ENCODE data around the gene NAA40. TPM values are rescaled to one million over a fixed set of nuclear protein-coding genes. Genes with fewer than 3 reads are reported as not detected.

The NAA40 gene
- total RNA-seq, 1 experiment from 2014 or later = 15.1 TPM

- in situ Hi-C loops (cut with HindIII; ENCODE audit: low pct_unique_long_range_greater_than_20kb, low sequenced_read_pairs) = no loop called here
- no peak for DNase-seq (ENCODE audit: low read depth)
These were observed 61.4 kb downstream of the NAA40 start for GRCh38 chr11:64000026-64000739.

- DNase-seq (ENCODE audit: low read depth) = no peak
These were observed 62.1 kb downstream of the NAA40 start for GRCh38 chr11:64000740-64001483.

DNA sequence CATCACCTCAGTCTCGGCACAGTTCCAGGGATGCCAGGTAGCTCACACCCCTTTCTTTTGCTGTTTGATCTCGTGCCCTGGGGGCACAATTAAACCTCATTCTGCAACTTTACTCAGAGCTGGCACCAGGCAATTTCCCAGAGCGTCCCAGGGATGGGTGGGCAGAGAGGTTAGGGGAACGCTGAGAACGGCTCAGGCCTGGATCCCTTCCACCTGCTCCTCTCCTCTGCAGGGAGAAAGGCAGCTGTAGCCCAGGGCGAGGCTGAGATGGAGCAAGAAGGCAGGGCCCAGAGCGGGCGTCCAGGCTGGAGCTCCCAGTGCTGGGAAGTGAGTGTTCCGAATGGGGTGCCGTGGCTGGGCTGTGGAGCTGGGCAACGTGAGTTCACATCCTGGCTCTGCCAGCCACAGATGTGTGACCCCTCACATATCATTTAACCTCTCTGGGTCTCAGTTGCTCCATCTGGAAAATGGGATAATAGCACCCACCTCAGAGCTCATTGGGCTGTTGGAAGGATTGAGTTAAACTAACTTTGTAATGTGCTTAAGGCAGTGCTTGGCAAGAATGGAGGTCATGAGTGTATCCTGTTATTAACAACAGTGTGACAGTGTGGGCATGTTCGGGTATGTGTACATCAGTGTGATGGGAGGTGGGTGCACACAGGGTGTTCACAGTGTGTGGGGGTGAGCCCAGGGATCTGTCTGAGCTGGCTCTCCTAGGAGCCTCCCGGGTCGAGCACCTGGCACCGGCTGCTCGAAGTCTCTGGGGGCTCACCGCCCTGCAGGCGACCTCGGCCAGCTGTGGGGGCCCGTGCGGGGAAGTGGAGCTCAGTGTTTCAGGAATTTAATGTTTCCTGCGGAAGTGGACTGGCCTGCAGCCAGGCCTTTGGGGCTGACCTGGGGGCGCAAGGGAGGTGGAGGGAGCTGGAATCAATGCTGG, 63.0 kb downstream of the NAA40 start:
- in situ Hi-C loops (cut with HindIII; ENCODE audit: low pct_unique_long_range_greater_than_20kb, low sequenced_read_pairs) = no loop called here
- DNase-seq (ENCODE audit: low read depth) = no peak

More at GRCh38 chr11:64000740-64001483, 62.1 kb downstream of the NAA40 start:
- in situ Hi-C loops (cut with HindIII; ENCODE audit: low pct_unique_long_range_greater_than_20kb, low sequenced_read_pairs) = no loop called here

DNA sequence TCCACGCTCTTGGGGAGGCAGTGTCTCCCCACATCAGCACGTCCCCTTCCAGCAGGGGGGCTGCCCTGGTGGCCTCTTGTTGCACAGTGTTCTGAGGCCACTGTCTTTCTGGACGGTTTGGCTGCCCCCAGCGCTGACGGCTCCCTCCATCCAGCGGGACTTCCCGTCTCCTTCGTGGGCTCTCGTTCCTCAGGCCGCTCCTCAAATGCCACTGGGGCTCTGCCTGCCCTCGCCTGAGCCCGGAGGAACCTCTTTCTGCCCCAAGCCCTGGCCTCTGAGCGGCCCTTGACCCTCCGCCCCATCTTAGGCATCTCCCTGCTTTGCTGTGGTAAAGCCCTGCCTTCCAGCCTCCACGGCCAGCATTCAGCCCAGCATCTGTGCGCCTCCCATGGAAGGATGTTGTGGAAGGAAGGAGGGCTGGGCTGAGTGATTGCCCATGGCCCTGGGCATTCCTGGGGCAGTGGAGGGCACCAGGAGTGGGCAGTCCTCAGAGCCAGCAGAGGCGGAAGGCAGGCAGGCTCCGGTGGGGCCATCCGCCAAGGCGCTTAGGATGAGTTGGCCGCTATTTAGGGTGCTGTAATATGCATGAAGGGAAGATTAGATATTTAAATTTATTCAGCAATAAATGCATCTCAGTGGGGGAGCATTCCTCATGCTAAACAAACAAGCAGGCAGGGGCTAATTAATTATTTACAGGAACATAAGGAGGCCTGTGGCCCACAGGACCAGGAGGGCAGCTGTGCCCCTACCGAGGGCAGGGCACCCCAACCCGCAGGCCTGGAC, 65.2 kb downstream of the NAA40 start:
- DNase-seq (ENCODE audit: low read depth) = peak; percentile 68
- in situ Hi-C loops (cut with HindIII; ENCODE audit: low pct_unique_long_range_greater_than_20kb, low sequenced_read_pairs) = no loop called here

DNA sequence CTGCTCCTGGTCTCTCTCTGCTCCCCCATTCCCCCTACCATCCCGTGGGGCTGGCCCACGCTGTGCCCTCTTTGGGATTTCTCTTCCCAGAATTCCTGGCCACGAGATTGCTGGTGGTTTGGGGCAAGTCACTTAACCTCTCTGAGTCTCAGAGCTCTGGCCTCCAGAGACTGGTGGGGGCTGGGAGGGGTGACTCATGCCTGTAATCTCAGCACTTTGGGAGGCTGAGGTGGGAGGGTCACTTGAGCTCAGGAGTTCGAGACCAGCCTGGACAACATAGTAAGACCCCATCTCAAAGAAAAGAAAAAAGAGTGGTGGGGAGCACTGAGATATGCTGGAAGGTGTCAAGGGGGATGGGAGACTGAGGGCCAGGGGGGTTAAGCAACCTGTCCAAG, 65.8 kb downstream of the NAA40 start:
- no peak for DNase-seq (ENCODE audit: low read depth)
- in situ Hi-C loops (cut with HindIII; ENCODE audit: low pct_unique_long_range_greater_than_20kb, low sequenced_read_pairs) = no loop called here

GRCh38 chr11:64005691-64006090, 66.9 kb downstream of the NAA40 start:
- DNase-seq (ENCODE audit: low read depth) = no peak
- in situ Hi-C loops (cut with HindIII; ENCODE audit: low pct_unique_long_range_greater_than_20kb, low sequenced_read_pairs) = no loop called here

DNA sequence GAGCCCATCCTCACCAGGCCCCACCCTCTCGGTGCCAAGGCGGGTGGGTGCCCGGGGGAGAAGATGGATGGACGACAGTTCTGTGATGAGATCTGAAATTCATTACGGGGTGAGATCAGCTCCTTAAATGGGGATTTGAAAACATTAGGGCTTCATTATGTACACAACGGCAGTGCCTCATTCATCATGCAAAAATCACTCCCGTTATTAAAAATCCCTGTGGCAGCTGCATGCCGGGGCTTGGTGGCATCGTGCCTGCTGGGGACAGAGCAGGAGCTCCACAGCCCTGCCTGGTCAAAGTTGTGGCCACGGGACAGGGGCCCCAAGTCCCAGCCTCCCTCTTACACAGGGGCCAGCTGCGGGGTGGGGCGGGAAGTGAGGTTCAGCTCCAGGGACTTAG, 67.6 kb downstream of the NAA40 start:
- in situ Hi-C loops (cut with HindIII; ENCODE audit: low pct_unique_long_range_greater_than_20kb, low sequenced_read_pairs) = no loop called here
- no peak for DNase-seq (ENCODE audit: low read depth)

Other genes with a start within 250 kb of the NAA40 start
- 6.1 and 21.5 TPM in 2 replicates for gene ZFTA, start 170.2 kb upstream of the NAA40 start, total RNA-seq (2014; rRNA removed; shearing (Covaris generic); ENCODE audit: low replicate concordance)
- 22.5 and 29.0 TPM in 2 replicates for gene SPINDOC, start 125.5 kb upstream of the NAA40 start, total RNA-seq (2014; rRNA removed; shearing (Covaris generic); ENCODE audit: low replicate concordance)
- gene MARK2, start 99.9 kb upstream of the NAA40 start, total RNA-seq (2014; rRNA removed; shearing (Covaris generic); ENCODE audit: low replicate concordance) = 5.6 and 8.9 TPM in 2 replicates
- gene RCOR2, start 21.8 kb upstream of the NAA40 start, total RNA-seq (2014; rRNA removed; shearing (Covaris generic); ENCODE audit: low replicate concordance) = 0.61 TPM in 1 of 2 replicates, not detected in the other
- 573 and 596 TPM in 2 replicates for gene COX8A, start 35.6 kb downstream of the NAA40 start, total RNA-seq (2014; rRNA removed; shearing (Covaris generic); ENCODE audit: low replicate concordance)
- gene OTUB1, start 47.4 kb downstream of the NAA40 start, total RNA-seq (2014; rRNA removed; shearing (Covaris generic); ENCODE audit: low replicate concordance) = 80.6 and 97.3 TPM in 2 replicates
- gene FLRT1, start 96.9 kb downstream of the NAA40 start, total RNA-seq (2014; rRNA removed; shearing (Covaris generic); ENCODE audit: low replicate concordance) = 0.03 and 0.37 TPM in 2 replicates
- 38.9 and 42.9 TPM in 2 replicates for gene MACROD1, start 227.1 kb downstream of the NAA40 start, total RNA-seq (2014; rRNA removed; shearing (Covaris generic); ENCODE audit: low replicate concordance)
- 134 and 157 TPM in 2 replicates for gene STIP1, start 247.2 kb downstream of the NAA40 start, total RNA-seq (2014; rRNA removed; shearing (Covaris generic); ENCODE audit: low replicate concordance)